WTC11 (cell line): ENCODE data around the gene USP10. TPM values are rescaled to one million over a fixed set of nuclear protein-coding genes. Genes with fewer than 3 reads are reported as not detected.
A peak's percentile ranks its signal among the peaks of the same experiment; 100 is the strongest.

Experiments used
- ATAC-seq: fragments of 200-7000 bp; cut with Tn5 transposase; 2 replicates; pipeline ENCODE4 v1.10.0; 2021; ENCODE audit warnings: mild to moderate bottlenecking, moderate library complexity
- CTCF ChIA-PET: fragments of 300-600 bp; sonication (Branson Sonifier 250); formaldehyde crosslinking; loops from one replicate; lab custom pipeline; 2021; ENCODE audit warnings: antibody characterized with exemption; lab: Charles Lee
- POLR2A ChIA-PET: fragments of 350-600 bp; sonication (Branson Sonifier 250); formaldehyde crosslinking; loops from one replicate; lab custom pipeline; 2021; ENCODE audit warnings: antibody characterized with exemption; lab: Charles Lee
- DNase-seq: peaks from one replicate; pipeline ENCODE4 v3.0.0; 2021; ENCODE audit warnings: low spot score
- H3K27ac Mint-ChIP-seq: 2 replicates; pipeline ENCODE4 v1.8.0; 2021; ENCODE audit warnings: mixed read lengths
- H3K27me3 Mint-ChIP-seq: 2 replicates; pipeline ENCODE4 v1.8.0; 2021; ENCODE audit warnings: low read depth, mild to moderate bottlenecking, moderate library complexity, mixed read lengths
- H3K36me3 Mint-ChIP-seq: 2 replicates; pipeline ENCODE4 v1.8.0; 2021; ENCODE audit warnings: mixed read lengths
- H3K4me1 Mint-ChIP-seq: 2 replicates; pipeline ENCODE4 v1.8.0; 2022; ENCODE audit warnings: mixed read lengths
- H3K4me3 Mint-ChIP-seq: 2 replicates; pipeline ENCODE4 v1.8.0; 2021; ENCODE audit warnings: mild to moderate bottlenecking, moderate library complexity, mixed read lengths
- H3K9me3 Mint-ChIP-seq: 2 replicates; pipeline ENCODE4 v1.8.0; 2021; ENCODE audit warnings: mixed read lengths
- HMGA2 ChIP-seq: fragments of 250-450 bp; sonication (Bioruptor Pico); IDR thresholded peaks from 2 replicates; pipeline ENCODE4 v1.4.0; 2021; ENCODE audit warnings: mild to moderate bottlenecking, moderate library complexity
- MXD4 ChIP-seq: fragments of 250-450 bp; sonication (Bioruptor Pico); IDR thresholded peaks from 2 replicates; pipeline ENCODE4 v1.8.0; 2021; ENCODE audit warnings: mild to moderate bottlenecking, moderate library complexity, borderline replicate concordance
- NR2C2 ChIP-seq: sonication (generic); formaldehyde crosslinking; IDR thresholded peaks from 2 replicates; pipeline ENCODE4 v1.8.0; 2022; ENCODE audit warnings: mild to moderate bottlenecking, missing genetic modification reagents
- OVOL2 ChIP-seq: fragments of 250-450 bp; sonication (Bioruptor Pico); IDR thresholded peaks from 2 replicates; pipeline ENCODE4 v1.9.0; 2021; ENCODE audit warnings: mild to moderate bottlenecking, borderline replicate concordance
- SOX15 ChIP-seq: fragments of 250-450 bp; sonication (Bioruptor Pico); IDR thresholded peaks from 2 replicates; pipeline ENCODE4 v1.9.0; 2021; ENCODE audit warnings: mild to moderate bottlenecking
- TEAD1 ChIP-seq: sonication (generic); formaldehyde crosslinking; IDR thresholded peaks from 2 replicates; pipeline ENCODE4 v1.8.0; 2022; ENCODE audit warnings: mild to moderate bottlenecking, missing genetic modification reagents
- ZBTB21 ChIP-seq: sonication (generic); formaldehyde crosslinking; IDR thresholded peaks from 2 replicates; pipeline ENCODE4 v1.8.1; 2023; ENCODE audit warnings: mild to moderate bottlenecking, missing genetic modification reagents, borderline replicate concordance
- total RNA-seq: library from RNA; stranded (reverse); gene quantifications from 3 replicates; pipeline ENCODE4 v1.2.3, GENCODE V29; 2021
- TF ChIP-seq, protein P1 (sequence below): sonication (generic); formaldehyde crosslinking; conservative IDR thresholded peaks from 2 replicates; pipeline ENCODE4 v1.8.1; 2023; ENCODE audit warnings: mild to moderate bottlenecking, low read depth, missing genetic modification reagents, moderate library complexity
- TF ChIP-seq, protein P2 (sequence below): sonication (generic); formaldehyde crosslinking; conservative IDR thresholded peaks from 2 replicates; pipeline ENCODE4 v1.8.1; 2022; ENCODE audit warnings: mild to moderate bottlenecking, missing genetic modification reagents
- TF ChIP-seq, protein P3 (sequence below): sonication (generic); formaldehyde crosslinking; IDR thresholded peaks from 2 replicates; pipeline ENCODE4 v1.8.0; 2022; ENCODE audit warnings: mild to moderate bottlenecking, missing genetic modification reagents
- TF ChIP-seq, protein P4 (sequence below): sonication (generic); formaldehyde crosslinking; IDR thresholded peaks from 2 replicates; pipeline ENCODE4 v1.8.1; 2023; ENCODE audit warnings: mild to moderate bottlenecking, missing genetic modification reagents
- TF ChIP-seq, protein P5 (sequence below): sonication (generic); formaldehyde crosslinking; IDR thresholded peaks from 2 replicates; pipeline ENCODE4 v1.8.0; 2022; ENCODE audit warnings: mild to moderate bottlenecking, missing genetic modification reagents
- TF ChIP-seq, protein P6 (sequence below): sonication (generic); formaldehyde crosslinking; IDR thresholded peaks from 2 replicates; pipeline ENCODE4 v1.8.1; 2023; ENCODE audit warnings: mild to moderate bottlenecking, missing genetic modification reagents, moderate library complexity

Gene USP10
- total RNA-seq, 1 experiment from 2014 or later: 138 TPM

DNA sequence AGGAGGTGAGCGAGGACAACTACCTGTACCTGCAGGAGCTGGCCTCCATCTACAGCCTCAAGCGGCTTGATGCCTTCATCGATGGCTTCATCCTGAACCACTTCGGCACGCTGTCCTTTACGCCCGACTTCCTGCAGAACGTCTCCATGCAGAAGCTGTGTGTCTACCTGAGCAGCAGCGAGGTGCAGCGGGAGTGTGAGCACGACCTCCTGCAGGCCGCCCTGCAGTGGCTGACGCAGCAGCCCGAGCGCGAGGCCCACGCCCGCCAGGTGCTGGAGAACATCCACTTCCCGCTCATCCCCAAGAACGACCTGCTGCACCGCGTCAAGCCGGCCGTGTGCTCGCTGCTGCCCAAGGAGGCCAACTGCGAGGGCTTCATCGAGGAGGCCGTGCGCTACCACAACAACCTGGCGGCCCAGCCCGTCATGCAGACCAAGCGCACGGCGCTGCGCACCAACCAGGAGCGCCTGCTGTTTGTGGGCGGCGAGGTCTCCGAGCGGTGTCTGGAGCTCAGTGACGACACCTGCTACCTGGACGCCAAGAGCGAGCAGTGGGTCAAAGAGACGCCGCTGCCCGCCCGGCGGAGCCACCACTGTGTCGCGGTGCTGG is 42.5 kb upstream of the USP10 start (continued):
- TF ChIP-seq, protein P1, sequence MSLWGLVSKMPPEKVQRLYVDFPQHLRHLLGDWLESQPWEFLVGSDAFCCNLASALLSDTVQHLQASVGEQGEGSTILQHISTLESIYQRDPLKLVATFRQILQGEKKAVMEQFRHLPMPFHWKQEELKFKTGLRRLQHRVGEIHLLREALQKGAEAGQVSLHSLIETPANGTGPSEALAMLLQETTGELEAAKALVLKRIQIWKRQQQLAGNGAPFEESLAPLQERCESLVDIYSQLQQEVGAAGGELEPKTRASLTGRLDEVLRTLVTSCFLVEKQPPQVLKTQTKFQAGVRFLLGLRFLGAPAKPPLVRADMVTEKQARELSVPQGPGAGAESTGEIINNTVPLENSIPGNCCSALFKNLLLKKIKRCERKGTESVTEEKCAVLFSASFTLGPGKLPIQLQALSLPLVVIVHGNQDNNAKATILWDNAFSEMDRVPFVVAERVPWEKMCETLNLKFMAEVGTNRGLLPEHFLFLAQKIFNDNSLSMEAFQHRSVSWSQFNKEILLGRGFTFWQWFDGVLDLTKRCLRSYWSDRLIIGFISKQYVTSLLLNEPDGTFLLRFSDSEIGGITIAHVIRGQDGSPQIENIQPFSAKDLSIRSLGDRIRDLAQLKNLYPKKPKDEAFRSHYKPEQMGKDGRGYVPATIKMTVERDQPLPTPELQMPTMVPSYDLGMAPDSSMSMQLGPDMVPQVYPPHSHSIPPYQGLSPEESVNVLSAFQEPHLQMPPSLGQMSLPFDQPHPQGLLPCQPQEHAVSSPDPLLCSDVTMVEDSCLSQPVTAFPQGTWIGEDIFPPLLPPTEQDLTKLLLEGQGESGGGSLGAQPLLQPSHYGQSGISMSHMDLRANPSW: no peak
- no peak for TF ChIP-seq HMGA2 (CRISPR knock-in tag)

DNA sequence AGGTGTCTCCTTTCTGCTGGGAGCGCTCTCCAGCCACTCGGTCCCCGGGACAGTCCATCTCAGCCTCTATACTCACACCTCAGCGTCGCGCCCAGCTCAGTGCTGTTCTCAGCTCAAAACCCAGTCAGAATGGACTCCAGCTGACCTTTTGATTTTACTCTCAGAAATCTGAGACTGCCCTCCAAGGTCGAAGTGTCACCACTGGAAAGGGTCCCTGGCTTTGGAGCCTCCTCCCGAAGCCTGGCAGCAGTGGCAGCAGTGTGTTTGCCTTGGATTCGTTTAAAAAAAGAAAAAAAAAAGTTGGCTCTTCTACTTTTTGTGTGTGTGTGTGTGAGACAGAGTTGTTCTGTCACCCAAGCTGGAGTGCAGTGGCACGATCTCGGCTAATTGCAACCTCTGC is 41.1 kb upstream of the USP10 start:
- CTCF ChIA-PET: interaction anchor here (1.2 kb wide), 1 partner anchor 68 kb away, joined by 4 read pairs; no protein-coding TSS in a partner anchor
- ATAC-seq: no peak
- Mint-ChIP-seq H3K27ac (no peak overlapping the region), H3K36me3 (peaks cover 68% of the 10 kb centered on the region)
- POLR2A ChIA-PET: no interaction called here
- TF ChIP-seq, protein P2, sequence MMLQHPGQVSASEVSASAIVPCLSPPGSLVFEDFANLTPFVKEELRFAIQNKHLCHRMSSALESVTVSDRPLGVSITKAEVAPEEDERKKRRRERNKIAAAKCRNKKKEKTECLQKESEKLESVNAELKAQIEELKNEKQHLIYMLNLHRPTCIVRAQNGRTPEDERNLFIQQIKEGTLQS (CRISPR knock-in tag): no peak
- TF ChIP-seq, protein P3, sequence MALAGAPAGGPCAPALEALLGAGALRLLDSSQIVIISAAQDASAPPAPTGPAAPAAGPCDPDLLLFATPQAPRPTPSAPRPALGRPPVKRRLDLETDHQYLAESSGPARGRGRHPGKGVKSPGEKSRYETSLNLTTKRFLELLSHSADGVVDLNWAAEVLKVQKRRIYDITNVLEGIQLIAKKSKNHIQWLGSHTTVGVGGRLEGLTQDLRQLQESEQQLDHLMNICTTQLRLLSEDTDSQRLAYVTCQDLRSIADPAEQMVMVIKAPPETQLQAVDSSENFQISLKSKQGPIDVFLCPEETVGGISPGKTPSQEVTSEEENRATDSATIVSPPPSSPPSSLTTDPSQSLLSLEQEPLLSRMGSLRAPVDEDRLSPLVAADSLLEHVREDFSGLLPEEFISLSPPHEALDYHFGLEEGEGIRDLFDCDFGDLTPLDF (CRISPR knock-in tag): no peak
- TF ChIP-seq, protein P4, sequence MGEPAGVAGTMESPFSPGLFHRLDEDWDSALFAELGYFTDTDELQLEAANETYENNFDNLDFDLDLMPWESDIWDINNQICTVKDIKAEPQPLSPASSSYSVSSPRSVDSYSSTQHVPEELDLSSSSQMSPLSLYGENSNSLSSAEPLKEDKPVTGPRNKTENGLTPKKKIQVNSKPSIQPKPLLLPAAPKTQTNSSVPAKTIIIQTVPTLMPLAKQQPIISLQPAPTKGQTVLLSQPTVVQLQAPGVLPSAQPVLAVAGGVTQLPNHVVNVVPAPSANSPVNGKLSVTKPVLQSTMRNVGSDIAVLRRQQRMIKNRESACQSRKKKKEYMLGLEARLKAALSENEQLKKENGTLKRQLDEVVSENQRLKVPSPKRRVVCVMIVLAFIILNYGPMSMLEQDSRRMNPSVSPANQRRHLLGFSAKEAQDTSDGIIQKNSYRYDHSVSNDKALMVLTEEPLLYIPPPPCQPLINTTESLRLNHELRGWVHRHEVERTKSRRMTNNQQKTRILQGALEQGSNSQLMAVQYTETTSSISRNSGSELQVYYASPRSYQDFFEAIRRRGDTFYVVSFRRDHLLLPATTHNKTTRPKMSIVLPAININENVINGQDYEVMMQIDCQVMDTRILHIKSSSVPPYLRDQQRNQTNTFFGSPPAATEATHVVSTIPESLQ (CRISPR knock-in tag): no peak
- no peak for TF ChIP-seq TEAD1
- TF ChIP-seq, all 79 proteins: peak for 0
- no peak overlapping the region for H3K4me3 Mint-ChIP-seq
- no peak for DNase-seq
- no peaks in the 10 kb centered on the region for H3K27me3 Mint-ChIP-seq
- H3K9me3 Mint-ChIP-seq: no peaks in the 10 kb centered on the region
- H3K4me1 Mint-ChIP-seq: peaks cover 6% of the 10 kb centered on the region

DNA sequence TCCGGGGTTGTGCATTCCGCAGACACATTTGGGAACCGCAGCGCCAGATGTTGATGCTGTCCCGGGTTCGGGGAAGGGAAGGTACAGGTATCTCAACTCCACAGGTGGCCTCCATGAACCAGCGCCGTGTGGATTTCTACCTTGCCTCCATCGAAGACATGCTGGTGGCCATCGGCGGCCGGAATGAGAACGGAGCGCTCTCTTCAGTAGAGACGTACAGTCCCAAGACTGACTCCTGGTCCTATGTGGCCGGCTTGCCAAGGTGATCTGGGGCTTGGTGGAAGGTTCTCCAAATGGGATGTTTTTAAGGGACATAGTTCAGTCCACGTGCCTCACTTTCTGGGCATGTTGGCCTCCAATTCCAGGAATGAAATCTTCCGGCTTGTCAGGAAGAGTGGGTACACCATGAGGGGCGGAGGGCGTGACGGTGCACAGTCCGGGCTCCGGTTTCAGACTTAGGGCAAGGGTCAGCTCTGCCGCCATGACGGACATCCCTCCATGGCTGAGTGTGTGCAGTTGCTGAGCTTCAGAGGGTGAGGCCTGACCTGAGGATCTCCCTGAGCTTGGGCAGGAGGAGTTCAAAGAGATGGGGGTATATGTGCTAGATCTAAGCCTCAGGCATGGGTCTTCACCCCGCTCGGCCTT is 40.0 kb upstream of the USP10 start:
- H3K4me1 Mint-ChIP-seq: peaks cover 15% of the 10 kb centered on the region
- no peaks in the 10 kb centered on the region for H3K9me3 Mint-ChIP-seq
- TF ChIP-seq MXD4 (CRISPR knock-in tag) (no peak), OVOL2 (CRISPR knock-in tag) (no peak), SOX15 (CRISPR knock-in tag) (no peak), ZBTB21 (CRISPR knock-in tag) (no peak), NR2C2 (CRISPR knock-in tag) (no peak)
- TF ChIP-seq, protein P5, sequence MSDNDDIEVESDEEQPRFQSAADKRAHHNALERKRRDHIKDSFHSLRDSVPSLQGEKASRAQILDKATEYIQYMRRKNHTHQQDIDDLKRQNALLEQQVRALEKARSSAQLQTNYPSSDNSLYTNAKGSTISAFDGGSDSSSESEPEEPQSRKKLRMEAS (CRISPR knock-in tag): no peak
- TF ChIP-seq, protein P6, sequence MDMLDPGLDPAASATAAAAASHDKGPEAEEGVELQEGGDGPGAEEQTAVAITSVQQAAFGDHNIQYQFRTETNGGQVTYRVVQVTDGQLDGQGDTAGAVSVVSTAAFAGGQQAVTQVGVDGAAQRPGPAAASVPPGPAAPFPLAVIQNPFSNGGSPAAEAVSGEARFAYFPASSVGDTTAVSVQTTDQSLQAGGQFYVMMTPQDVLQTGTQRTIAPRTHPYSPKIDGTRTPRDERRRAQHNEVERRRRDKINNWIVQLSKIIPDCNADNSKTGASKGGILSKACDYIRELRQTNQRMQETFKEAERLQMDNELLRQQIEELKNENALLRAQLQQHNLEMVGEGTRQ (CRISPR knock-in tag): no peak
- DNase-seq (no peak), ATAC-seq (no peak)
- H3K36me3 Mint-ChIP-seq: peaks cover 64% of the 10 kb centered on the region
- H3K4me3 Mint-ChIP-seq: no peak overlapping the region
- ChIA-PET POLR2A (no interaction called here), CTCF (no interaction called here)
- H3K27ac Mint-ChIP-seq: 0 out of 2 replicates have a peak overlapping the region, but pooled peaks have one; percentile 4
- no peaks in the 10 kb centered on the region for H3K27me3 Mint-ChIP-seq
